ENCODE results near the gene FGFR4. TPM values are rescaled to one million over a fixed set of nuclear protein-coding genes. Genes with fewer than 3 reads are reported as not detected.
A peak's percentile ranks its signal among the peaks of the same experiment; 100 is the strongest.

The FGFR4 gene
- total and polyA plus RNA-seq, 2 donors from 2014 or later: 50.2 to 72.6 TPM

- TF ChIP-seq CTCF (IDR thresholded peaks at IDR 0.05; ENCODE audit: borderline replicate concordance, extremely low read depth, insufficient read depth): peak; percentile 99
- Histone ChIP-seq H3K27me3 (ENCODE audit: control insufficient read depth, insufficient read depth, low read length) (no peaks in the 10 kb centered on the region), H3K4me3 (ENCODE audit: low read length in 3 of 3) (peak overlapping the region in 1 of 3 donors; percentile 50), H3K9ac (ENCODE audit: low read length in 3 of 3) (no peak overlapping the region), H3K36me3 (ENCODE audit: control insufficient read depth in 2 of 3, insufficient read depth in 3 of 3, low read length in 3 of 3) (no peaks in the 10 kb centered on the region), H3K9me3 (ENCODE audit: control insufficient read depth in 2 of 3, insufficient read depth in 1 of 3, low read length in 3 of 3) (no peaks in the 10 kb centered on the region), H3K4me1 (ENCODE audit: control insufficient read depth in 2 of 3, insufficient read depth in 2 of 3, low read depth in 1 of 3, low read length in 3 of 3) (peaks cover 0 to 15% (median 0%) of the 10 kb centered on the region in 3 donors), H3K27ac (ENCODE audit: low read depth in 2 of 2, low read length in 2 of 2) (no peak overlapping the region)
- FAIRE-seq: peak; percentile 49
- intact Hi-C loops (cut with DNase I): loop anchor here (5.0 kb wide), 1 partner anchor 41 kb away; no protein-coding TSS in a partner anchor
- DNase-seq: peak; percentile 81 to 86 (median 83)
Measured at GRCh38 chr5:177113566-177114424, 27.1 kb downstream of the FGFR4 start.

- intact Hi-C loops (cut with DNase I): no loop called here
- TF ChIP-seq CTCF (IDR thresholded peaks at IDR 0.05; ENCODE audit: borderline replicate concordance, extremely low read depth, insufficient read depth): no peak
- peak overlapping the region; percentile 29 to 80 for H3K27ac ChIP-seq (ENCODE audit: low read depth in 2 of 2, low read length in 2 of 2)
Measured at GRCh38 chr5:177116631-177117373, 30.1 kb downstream of the FGFR4 start.

GRCh38 chr5:177117441-177118045 lies 30.8 kb downstream of the FGFR4 start:
- Histone ChIP-seq H3K36me3 (ENCODE audit: control insufficient read depth in 2 of 3, insufficient read depth in 3 of 3, low read length in 3 of 3) (no peaks in the 10 kb centered on the region), H3K4me1 (ENCODE audit: control insufficient read depth in 2 of 3, insufficient read depth in 2 of 3, low read depth in 1 of 3, low read length in 3 of 3) (peaks cover 0 to 13% (median 0%) of the 10 kb centered on the region in 3 donors), H3K9ac (ENCODE audit: low read length in 3 of 3) (no peak overlapping the region), H3K4me3 (ENCODE audit: low read length in 3 of 3) (no peak overlapping the region), H3K9me3 (ENCODE audit: control insufficient read depth in 2 of 3, insufficient read depth in 1 of 3, low read length in 3 of 3) (no peaks in the 10 kb centered on the region), H3K27ac (ENCODE audit: low read depth in 2 of 2, low read length in 2 of 2) (no peak overlapping the region), H3K27me3 (ENCODE audit: control insufficient read depth, insufficient read depth, low read length) (no peaks in the 10 kb centered on the region)
- peak in 1 of 5 donors; percentile 63 for DNase-seq
- intact Hi-C loops (cut with DNase I): no loop called here
- no peak for FAIRE-seq
- TF ChIP-seq CTCF (IDR thresholded peaks at IDR 0.05; ENCODE audit: borderline replicate concordance, extremely low read depth, insufficient read depth): no peak

More at GRCh38 chr5:177116631-177117373, 30.1 kb downstream of the FGFR4 start:
- peak overlapping the region in 1 of 3 donors; percentile 29 for H3K9ac ChIP-seq (ENCODE audit: low read length in 3 of 3)
- H3K4me1 ChIP-seq (ENCODE audit: control insufficient read depth in 2 of 3, insufficient read depth in 2 of 3, low read depth in 1 of 3, low read length in 3 of 3): peaks cover 0 to 13% (median 0%) of the 10 kb centered on the region in 3 donors
- FAIRE-seq (no peak), DNase-seq (peak; percentile 93 to 97 (median 95))
- H3K27me3 ChIP-seq (ENCODE audit: control insufficient read depth, insufficient read depth, low read length): no peaks in the 10 kb centered on the region
- H3K9me3 ChIP-seq (ENCODE audit: control insufficient read depth in 2 of 3, insufficient read depth in 1 of 3, low read length in 3 of 3): no peaks in the 10 kb centered on the region
- no peaks in the 10 kb centered on the region for H3K36me3 ChIP-seq (ENCODE audit: control insufficient read depth in 2 of 3, insufficient read depth in 3 of 3, low read length in 3 of 3)
- peak overlapping the region in 2 of 3 donors; percentile 8 to 43 for H3K4me3 ChIP-seq (ENCODE audit: low read length in 3 of 3)
